HepG2 (cell line): ENCODE results near the gene TMEM62. TPM values are rescaled to one million over a fixed set of nuclear protein-coding genes. Genes with fewer than 3 reads are reported as not detected.
A peak's percentile ranks its signal among the peaks of the same experiment; 100 is the strongest.

ENCODE experiments used
- ATF1 ChIP-seq: IDR thresholded peaks from 2 replicates; pipeline ENCODE4 v1.6.1; 2016; ENCODE audit warnings: mild to moderate bottlenecking, control low read depth
- FLYWCH1 ChIP-seq: sonication (generic); formaldehyde crosslinking; IDR thresholded peaks from 2 replicates; pipeline ENCODE4 v1.8.1; 2023; ENCODE audit warnings: mild to moderate bottlenecking, missing genetic modification reagents
- FOXJ3 ChIP-seq: sonication (generic); formaldehyde crosslinking; IDR thresholded peaks from 2 replicates; pipeline ENCODE4 v1.4.0; 2020; ENCODE audit warnings: missing genetic modification reagents, mild to moderate bottlenecking, borderline replicate concordance
- GATA4 ChIP-seq: sonication (generic); IDR thresholded peaks from 2 replicates; pipeline ENCODE4 v1.6.1; 2016; ENCODE audit warnings: antibody characterized with exemption, low read depth, borderline replicate concordance
- HHEX ChIP-seq: IDR thresholded peaks from 2 replicates; pipeline ENCODE4 v1.6.1; 2016; ENCODE audit warnings: control low read depth
- JUNB ChIP-seq: sonication (generic); formaldehyde crosslinking; IDR thresholded peaks from 2 replicates; pipeline ENCODE4 v1.8.0; 2022; ENCODE audit warnings: missing genetic modification reagents, mild to moderate bottlenecking, borderline replicate concordance
- KLF9 ChIP-seq: IDR thresholded peaks from 2 replicates; pipeline ENCODE4 v1.6.1; 2016; ENCODE audit warnings: low read depth
- MAZ ChIP-seq, 2 experiments: sonication (generic) in 1 of 2; formaldehyde crosslinking in 1 of 2; IDR thresholded peaks; 2 replicates each; pipeline versions ENCODE4 v1.5.0 to v1.6.1; 2012 to 2020; ENCODE audit warnings: low read depth in 2 of 2, mild to moderate bottlenecking in 2 of 2, borderline replicate concordance in 1 of 2, improper control_type of control experiment in 1 of 2, low read length in 1 of 2, missing genetic modification reagents in 1 of 2, moderate library complexity in 1 of 2
- MBNL3 ChIP-seq: fragments of 250-450 bp; sonication (Bioruptor Pico); conservative IDR thresholded peaks from 2 replicates; pipeline ENCODE4 v1.8.0; 2022; ENCODE audit warnings: mild to moderate bottlenecking, inconsistent platforms
- MED8 ChIP-seq: sonication (generic); formaldehyde crosslinking; IDR thresholded peaks from 2 replicates; pipeline ENCODE4 v1.8.1; 2023; ENCODE audit warnings: mild to moderate bottlenecking, missing genetic modification reagents; ENCODE audit not compliant: insufficient replicate concordance
- MEIS2 ChIP-seq: sonication (generic); formaldehyde crosslinking; IDR thresholded peaks from 2 replicates; pipeline ENCODE4 v1.9.0; 2021; ENCODE audit warnings: mild to moderate bottlenecking, missing genetic modification reagents
- PHF8 ChIP-seq: sonication (generic); formaldehyde crosslinking; IDR thresholded peaks from 2 replicates; pipeline ENCODE4 v1.5.0; 2020; ENCODE audit warnings: missing genetic modification reagents
- PITX1 ChIP-seq: sonication (generic); formaldehyde crosslinking; IDR thresholded peaks from 2 replicates; pipeline ENCODE4 v1.5.1; 2020; ENCODE audit warnings: mild to moderate bottlenecking, missing genetic modification reagents
- PRPF4 ChIP-seq: fragments of 200-400 bp; formaldehyde crosslinking; IDR thresholded peaks from 2 replicates; pipeline ENCODE4 v1.6.1; 2016; ENCODE audit warnings: low read length, low read depth; ENCODE audit not compliant: poor library complexity, severe bottlenecking
- RBFOX2 ChIP-seq: fragments of 200-400 bp; formaldehyde crosslinking; IDR thresholded peaks from 2 replicates; pipeline ENCODE4 v1.6.1; 2017; ENCODE audit warnings: low read depth, mild to moderate bottlenecking, low read length
- RELA ChIP-seq: sonication (generic); formaldehyde crosslinking; IDR thresholded peaks from 2 replicates; pipeline ENCODE4 v1.4.0; 2020; ENCODE audit warnings: missing genetic modification reagents
- SMYD3 ChIP-seq: sonication (generic); formaldehyde crosslinking; IDR thresholded peaks from 2 replicates; pipeline ENCODE4 v1.8.1; 2023; ENCODE audit warnings: mild to moderate bottlenecking, missing genetic modification reagents
- SYNCRIP ChIP-seq: fragments of 200-400 bp; formaldehyde crosslinking; IDR thresholded peaks from 2 replicates; pipeline ENCODE4 v1.6.1; 2018; ENCODE audit warnings: mild to moderate bottlenecking, low read depth, low read length; ENCODE audit not compliant: insufficient read depth
- TEAD2 ChIP-seq: sonication (generic); formaldehyde crosslinking; IDR thresholded peaks from 2 replicates; pipeline ENCODE4 v1.9.0; 2021; ENCODE audit warnings: missing genetic modification reagents
- THAP11 ChIP-seq: IDR thresholded peaks from 2 replicates; pipeline ENCODE4 v1.6.1; 2016; ENCODE audit warnings: missing biosample characterization, missing genetic modification reagents
- ZNF441 ChIP-seq: sonication (generic); formaldehyde crosslinking; IDR thresholded peaks from 2 replicates; pipeline ENCODE4 v1.7.0; 2021; ENCODE audit warnings: missing genetic modification reagents, borderline replicate concordance
- ZNF547 ChIP-seq: sonication (generic); formaldehyde crosslinking; IDR thresholded peaks from 2 replicates; pipeline ENCODE4 v1.5.1; 2020; ENCODE audit warnings: mild to moderate bottlenecking, missing genetic modification reagents
- ZNF549 ChIP-seq: sonication (generic); formaldehyde crosslinking; IDR thresholded peaks from 2 replicates; pipeline ENCODE4 v1.5.0; 2020; ENCODE audit warnings: missing genetic modification reagents
- ZNF704 ChIP-seq: sonication (generic); formaldehyde crosslinking; IDR thresholded peaks from 2 replicates; pipeline ENCODE4 v1.8.1; 2023; ENCODE audit warnings: mild to moderate bottlenecking, inconsistent platforms, moderate library complexity, missing genetic modification reagents, borderline replicate concordance
- ZNF747 ChIP-seq: sonication (generic); formaldehyde crosslinking; IDR thresholded peaks from 2 replicates; pipeline ENCODE4 v1.8.1; 2023; ENCODE audit warnings: missing genetic modification reagents, mild to moderate bottlenecking, borderline replicate concordance
- ZNF784 ChIP-seq: sonication (generic); formaldehyde crosslinking; IDR thresholded peaks from 2 replicates; pipeline ENCODE4 v1.5.1; 2020; ENCODE audit warnings: missing genetic modification reagents, mild to moderate bottlenecking, borderline replicate concordance
- ZSCAN5A ChIP-seq: sonication (generic); formaldehyde crosslinking; IDR thresholded peaks from 2 replicates; pipeline ENCODE4 v1.8.0; 2022; ENCODE audit warnings: mild to moderate bottlenecking, missing genetic modification reagents, borderline replicate concordance
- polyA plus RNA-seq, 8 experiments: library from polyadenylated mRNA; depleted of rRNA in 3 of 8; stranded (reverse) in 7 of 8; unstranded in 1 of 8; fragments of >200 nt; fragmentation: Illumina TruSeq in 4 of 8; extraction: Trizol in 4 of 8; gene quantifications; 2 replicates each; pipeline versions ENCODE4 v1.2.1 to v1.2.3, GENCODE V29; 2011 to 2016; ENCODE audit warnings: low read depth in 4 of 8, missing spikeins in 1 of 8, mixed read lengths in 1 of 8; ENCODE audit not compliant: insufficient read depth in 1 of 8
- total RNA-seq, 5 experiments: library from RNA; depleted of rRNA; stranded (reverse); fragments of >200 nt; fragmentation: Illumina TruSeq; extraction: Trizol; gene quantifications; 2 replicates each; pipeline ENCODE4 v1.2.3, GENCODE V29; 2016; ENCODE audit warnings: low read depth in 1 of 5
- TF ChIP-seq, protein P1 (sequence below): sonication (generic); formaldehyde crosslinking; IDR thresholded peaks from 2 replicates; pipeline ENCODE4 v1.4.0; 2020; ENCODE audit warnings: missing genetic modification reagents

The TMEM62 gene
- total and polyA plus RNA-seq, 2 of the 13 experiments (the other 11 are each of a cell fraction or from before 2014, with no cell fraction given): 14.2 to 20.9 TPM

DNA sequence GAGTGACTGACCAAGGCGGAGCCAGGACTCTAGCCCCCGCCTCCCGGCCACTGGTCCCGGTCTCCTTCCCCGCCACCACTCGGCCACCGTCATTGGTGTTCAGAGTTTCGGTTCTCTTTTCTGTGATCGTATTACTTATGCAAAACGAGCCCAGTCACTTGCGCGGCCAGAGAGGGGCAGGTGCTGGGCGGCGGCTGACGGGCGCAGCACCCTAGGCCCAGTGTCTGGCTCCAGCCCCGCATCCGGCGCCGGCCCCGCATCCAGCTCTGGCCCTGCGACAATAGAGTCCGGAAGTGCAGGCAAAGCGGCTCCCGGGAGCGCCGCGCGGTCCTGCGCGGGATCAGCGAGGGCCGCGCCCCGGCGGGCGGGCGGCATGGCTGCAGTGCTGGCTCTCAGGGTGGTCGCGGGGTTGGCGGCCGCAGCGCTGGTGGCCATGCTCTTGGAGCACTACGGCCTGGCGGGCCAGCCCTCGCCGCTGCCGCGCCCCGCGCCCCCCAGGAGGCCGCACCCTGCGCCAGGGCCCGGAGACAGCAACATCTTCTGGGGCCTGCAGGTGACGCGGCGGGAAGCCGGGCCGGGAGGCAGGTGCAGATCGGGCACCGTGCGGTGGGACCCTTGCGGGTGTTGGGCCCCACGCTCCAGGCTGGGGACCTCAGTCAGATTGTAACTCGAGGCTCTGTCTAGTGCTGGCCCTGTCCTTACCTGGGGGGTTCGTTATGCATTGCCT, at the start of gene TMEM62 (continued):
- TF ChIP-seq ZNF441 (CRISPR knock-in tag): no peak
- TF ChIP-seq ZSCAN5A (CRISPR knock-in tag): no peak
- no peak for TF ChIP-seq ZNF547 (CRISPR knock-in tag)
- no peak for TF ChIP-seq ATF1 (CRISPR knock-in tag)
- TF ChIP-seq RBFOX2: peak; percentile 91
- 0 out of 2 replicates have a peak, but pooled peaks have one; percentile 38 for TF ChIP-seq KLF9
- no peak for TF ChIP-seq SYNCRIP
- no peak for TF ChIP-seq RELA (CRISPR knock-in tag)
- TF ChIP-seq, protein P1, sequence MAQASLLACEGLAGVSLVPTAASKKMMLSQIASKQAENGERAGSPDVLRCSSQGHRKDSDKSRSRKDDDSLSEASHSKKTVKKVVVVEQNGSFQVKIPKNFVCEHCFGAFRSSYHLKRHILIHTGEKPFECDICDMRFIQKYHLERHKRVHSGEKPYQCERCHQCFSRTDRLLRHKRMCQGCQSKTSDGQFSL: no peak
- no peak; the same call in 1 of the 2 replicates for TF ChIP-seq ZNF747
- TF ChIP-seq PITX1 (CRISPR knock-in tag): no peak
- no peak for TF ChIP-seq TEAD2 (CRISPR knock-in tag)
- TF ChIP-seq FLYWCH1 (CRISPR knock-in tag): no peak
- TF ChIP-seq MBNL3: no peak
- TF ChIP-seq SMYD3 (CRISPR knock-in tag): 0 out of 2 replicates have a peak, but pooled peaks have one; percentile 32
- no peak for TF ChIP-seq HHEX
- no peak for TF ChIP-seq FOXJ3 (CRISPR knock-in tag)
- no peak for TF ChIP-seq ZNF704 (CRISPR knock-in tag)
- 0 out of 2 replicates have a peak, but pooled peaks have one; percentile 65 for TF ChIP-seq ZNF784
- TF ChIP-seq MAZ (IDR thresholded peaks at IDR 0.05; ENCODE audit: borderline replicate concordance, low read depth, low read length): no peak
- TF ChIP-seq MAZ (CRISPR knock-in tag; IDR thresholded peaks at IDR 0.05; ENCODE audit: low read depth): no peak; the same call in 1 of the 2 replicates
- TF ChIP-seq PRPF4: no peak
- TF ChIP-seq THAP11 (CRISPR knock-in tag): peak; percentile 57; the same call in 1 of the 2 replicates
- no peak for TF ChIP-seq JUNB (CRISPR knock-in tag)
- peak; percentile 35 for TF ChIP-seq MED8 (CRISPR knock-in tag)
- peak; percentile 67; the same call in 1 of the 2 replicates for TF ChIP-seq GATA4
- peak; percentile 72; the same call in 1 of the 2 replicates for TF ChIP-seq MEIS2 (CRISPR knock-in tag)
- peak; percentile 94 for TF ChIP-seq PHF8 (CRISPR knock-in tag)
- no peak for TF ChIP-seq ZNF549 (CRISPR knock-in tag)
